GM19324 (cell line): ENCODE results near the gene CD8B2.
"Not testable (repeated sequence)": the region's sequence is repeated elsewhere in the genome, so short reads cannot be mapped to it uniquely, and the experiment has no call there.

ENCODE experiments used
- ATAC-seq: cut with Tn5 transposase; IDR thresholded peaks from one replicate; pipeline ENCODE4 v1.9.1; 2021; ENCODE audit warnings: mild to moderate bottlenecking, moderate library complexity; ENCODE audit not compliant: unreplicated experiment, low FRiP score

The CD8B2 gene

DNA sequence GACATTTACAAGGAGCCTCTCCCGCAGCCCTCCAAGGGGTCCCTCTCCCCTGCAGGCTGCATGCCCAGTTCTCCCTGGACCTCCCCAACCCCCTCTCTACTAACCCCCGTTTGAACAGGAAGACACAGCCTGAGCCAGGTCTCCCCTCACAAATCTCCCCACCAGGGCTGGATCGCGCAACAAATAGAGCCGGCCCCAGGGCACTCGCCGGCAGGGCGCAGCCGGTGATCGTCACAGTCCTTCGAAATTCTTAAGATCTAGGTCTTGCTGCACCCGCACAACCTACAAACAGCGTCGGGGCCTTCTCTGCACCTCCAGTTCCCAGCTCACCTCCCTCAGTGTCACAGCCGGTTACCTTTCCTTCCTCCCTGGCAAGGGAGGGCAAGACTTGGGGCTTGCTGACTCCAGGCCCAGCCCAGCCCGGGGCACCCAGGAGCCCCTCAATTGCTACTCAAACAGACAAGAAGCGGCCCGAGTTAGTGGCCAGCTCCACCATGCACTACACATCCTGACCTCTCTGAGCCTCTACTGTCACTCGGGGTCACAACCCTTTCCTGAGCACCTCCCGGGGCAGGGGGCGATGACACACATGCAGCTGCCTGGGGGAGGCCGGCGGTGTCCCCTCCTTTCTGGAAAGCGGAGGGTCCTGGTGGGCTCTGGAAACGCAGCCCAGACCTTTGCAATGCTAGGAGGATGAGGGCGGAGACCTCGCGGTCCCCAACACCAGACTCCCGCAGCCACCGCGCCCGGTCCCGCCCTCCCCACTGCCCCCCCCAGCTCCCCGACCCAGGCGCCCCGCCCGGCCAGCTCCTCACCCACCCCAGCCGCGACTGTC, at the start of gene CD8B2:
TSS of gene CD8B2 (plus strand) at position 814 of the 835 bp plus-strand sequence. CDS start 63 bp downstream, outside the sequence.
- not testable (repeated sequence) for ATAC-seq

DNA sequence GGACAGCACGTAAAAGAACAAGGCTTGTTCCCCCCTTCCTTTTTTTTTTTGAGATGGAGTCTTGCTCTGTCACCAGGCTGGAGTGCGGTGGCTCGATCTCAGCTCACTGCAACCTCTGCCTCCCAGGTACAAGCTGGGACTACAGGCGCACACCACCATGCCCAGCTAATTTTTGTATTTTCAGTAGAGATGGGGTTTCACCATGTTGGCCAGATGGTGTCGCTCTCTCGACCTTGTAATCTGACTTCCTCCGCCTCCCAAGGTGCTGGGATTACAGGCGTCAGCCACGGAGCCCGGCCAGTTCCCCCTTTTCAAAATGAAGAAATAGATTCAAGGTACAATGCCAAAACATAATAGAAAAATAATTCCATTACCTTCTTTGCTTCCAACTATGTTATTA, 25.3 kb upstream of the CD8B2 start:
- ATAC-seq, result not testable (repeated sequence)

DNA sequence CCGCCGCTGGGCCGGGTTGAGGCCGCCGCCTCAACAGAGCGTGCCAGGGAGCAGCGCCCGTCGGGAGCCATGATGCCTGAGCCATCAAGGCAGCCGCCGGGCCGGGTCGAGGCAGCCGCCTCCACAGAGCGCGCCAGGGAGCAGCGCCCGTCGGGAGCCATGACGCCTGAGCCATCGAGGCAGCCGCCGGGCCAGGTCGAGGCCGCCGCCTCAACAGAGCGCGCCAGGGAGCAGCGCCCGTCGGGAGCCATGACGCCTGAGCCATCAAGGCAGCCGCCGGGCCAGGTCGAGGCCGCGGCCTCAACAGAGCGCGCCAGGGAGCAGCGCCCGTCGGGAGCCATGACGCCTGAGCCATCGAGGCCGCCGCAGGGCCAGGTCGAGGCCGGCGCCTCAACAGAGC, 19.6 kb upstream of the CD8B2 start:
- ATAC-seq, result not testable (repeated sequence)

DNA sequence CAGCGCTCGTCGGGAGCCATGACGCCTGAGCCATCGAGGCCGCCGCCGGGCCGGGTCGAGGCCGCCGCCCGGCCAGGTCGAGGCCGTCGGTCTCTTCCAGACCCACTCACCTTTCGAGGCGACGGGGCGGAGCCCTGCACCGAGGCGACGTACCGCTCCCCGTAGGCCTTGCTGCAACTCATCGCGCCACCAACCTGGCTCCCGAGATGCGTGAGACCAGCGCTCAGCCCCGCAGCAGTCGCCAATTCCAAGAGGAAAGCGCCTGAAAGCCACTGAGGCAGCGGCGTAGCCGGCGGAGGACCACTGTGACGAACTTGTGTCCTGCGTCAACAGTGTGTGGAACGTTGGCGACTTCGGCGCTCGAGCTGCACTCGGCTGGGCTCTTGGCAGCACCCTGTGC, 19.1 kb upstream of the CD8B2 start, which contains the start of gene RGPD3:
TSS of gene RGPD3 (minus strand) at position 307 of the 400 bp plus-strand sequence. CDS start at position 182, 125 bp downstream.
- not testable (repeated sequence) for ATAC-seq

DNA sequence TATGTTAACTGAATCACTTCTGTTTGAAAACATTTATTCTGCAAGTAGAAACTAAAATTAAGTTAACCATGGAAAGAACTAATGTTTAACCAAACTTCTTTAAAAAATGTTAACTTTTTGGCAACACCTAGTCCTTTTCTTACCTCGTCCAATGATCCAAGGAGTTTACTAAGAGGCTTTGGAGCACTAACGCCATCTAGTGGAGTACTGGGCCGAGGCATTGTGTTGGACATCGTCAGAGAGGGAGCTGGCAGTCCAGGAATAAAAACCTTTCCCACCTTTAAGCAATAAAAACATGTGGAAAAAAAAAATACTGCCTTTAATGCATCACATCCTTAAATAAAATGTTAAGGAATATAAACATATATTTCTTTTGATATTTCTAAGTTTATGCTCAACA, 16.5 kb upstream of the CD8B2 start:
- not testable (repeated sequence) for ATAC-seq

DNA sequence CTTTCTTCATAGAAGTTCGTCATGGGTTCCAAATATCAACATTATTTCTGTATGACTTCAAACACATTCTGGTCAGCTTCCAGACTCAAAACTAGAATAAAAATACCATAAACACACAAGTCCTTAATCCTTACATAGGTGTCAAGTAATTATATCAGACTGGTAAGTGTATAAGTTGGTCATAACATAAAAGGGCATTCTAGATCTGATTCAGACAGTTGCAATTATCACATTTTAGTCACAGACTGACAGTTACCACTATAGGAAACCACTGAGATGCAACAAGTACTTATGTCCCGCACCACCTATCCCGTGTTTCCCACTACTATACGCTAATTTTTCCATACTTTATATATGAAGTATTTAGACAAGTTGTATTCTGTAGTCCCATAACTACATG, 9.5 kb upstream of the CD8B2 start:
- ATAC-seq, result not testable (repeated sequence)

DNA sequence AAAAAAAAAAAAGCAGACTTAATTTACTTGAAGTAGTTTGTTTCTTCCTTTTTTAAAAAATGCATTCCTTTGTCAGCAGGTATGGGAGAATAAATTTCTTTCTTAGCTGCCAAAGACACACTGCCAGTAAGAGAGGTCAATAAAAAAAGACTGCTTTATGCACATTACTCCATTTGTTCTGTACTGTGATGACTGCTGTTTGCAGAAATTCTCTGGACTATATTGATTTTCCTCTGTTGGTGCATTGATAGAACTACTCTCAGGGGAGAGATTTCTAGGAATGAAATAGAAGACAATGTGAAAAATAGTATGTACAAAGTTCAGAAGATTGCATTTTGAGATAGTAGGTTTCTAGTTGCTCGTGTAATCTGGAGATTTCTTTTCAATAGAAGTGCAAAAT, 7.6 kb upstream of the CD8B2 start:
- not testable (repeated sequence) for ATAC-seq

DNA sequence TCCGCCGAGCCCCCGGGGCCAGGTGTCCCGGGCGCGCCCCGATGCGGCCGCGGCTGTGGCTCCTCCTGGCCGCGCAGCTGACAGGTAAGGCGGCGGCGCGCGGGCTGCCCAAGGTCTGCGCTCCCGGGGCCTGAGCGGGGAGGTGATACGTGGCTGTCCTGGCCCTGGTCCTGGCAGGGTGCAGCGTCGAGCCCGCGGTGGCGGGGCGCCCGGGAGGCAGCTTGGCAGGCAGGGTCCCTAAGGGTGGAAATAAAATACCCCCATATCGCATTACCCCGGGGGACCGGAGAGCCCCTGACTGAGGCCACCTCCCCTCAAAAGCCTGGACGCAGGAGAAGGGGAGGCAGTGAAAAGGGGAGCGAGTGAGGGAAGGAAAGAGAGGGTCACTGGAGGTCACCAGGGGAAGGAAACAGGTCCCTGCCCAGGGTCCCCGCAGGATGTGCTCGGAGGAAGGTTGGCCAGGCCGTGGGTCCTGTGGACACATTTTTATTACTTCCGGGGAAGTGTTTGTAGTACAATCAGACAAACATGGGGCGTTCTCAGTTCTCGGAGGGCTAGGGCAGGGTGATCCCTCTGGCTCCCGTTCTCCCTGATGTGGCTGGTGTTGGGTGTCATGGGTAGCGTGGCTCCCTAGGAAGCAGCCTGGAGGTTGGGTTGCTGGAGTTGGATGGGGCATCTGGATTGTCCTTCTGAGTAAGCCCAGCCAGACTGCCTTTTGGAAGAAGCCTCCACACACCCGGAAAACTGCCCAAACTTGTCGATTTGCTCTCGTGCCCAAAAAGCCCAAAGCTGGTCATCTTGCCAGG, 425 bp downstream of the CD8B2 start:
- ATAC-seq, result not testable (repeated sequence)

DNA sequence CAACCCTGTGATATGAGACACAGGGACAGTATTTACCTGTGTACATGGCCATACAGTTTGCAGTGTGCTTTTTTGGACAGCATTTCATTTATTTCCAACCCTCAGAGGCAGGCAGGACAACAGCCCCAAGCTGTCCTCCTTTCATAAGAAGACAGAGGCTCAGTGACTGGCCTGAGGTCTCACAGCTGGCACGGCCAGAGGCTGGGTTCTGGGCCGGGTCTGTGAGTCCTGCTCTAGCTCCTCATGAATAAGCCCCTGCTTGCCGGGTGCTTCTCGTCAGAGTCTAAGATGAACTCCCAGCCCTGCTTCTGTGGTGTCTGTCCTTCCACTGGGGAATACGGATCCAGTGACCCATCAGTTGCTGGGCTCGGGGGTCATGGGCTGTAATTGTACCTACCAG, 2.5 kb downstream of the CD8B2 start:
- not testable (repeated sequence) for ATAC-seq

DNA sequence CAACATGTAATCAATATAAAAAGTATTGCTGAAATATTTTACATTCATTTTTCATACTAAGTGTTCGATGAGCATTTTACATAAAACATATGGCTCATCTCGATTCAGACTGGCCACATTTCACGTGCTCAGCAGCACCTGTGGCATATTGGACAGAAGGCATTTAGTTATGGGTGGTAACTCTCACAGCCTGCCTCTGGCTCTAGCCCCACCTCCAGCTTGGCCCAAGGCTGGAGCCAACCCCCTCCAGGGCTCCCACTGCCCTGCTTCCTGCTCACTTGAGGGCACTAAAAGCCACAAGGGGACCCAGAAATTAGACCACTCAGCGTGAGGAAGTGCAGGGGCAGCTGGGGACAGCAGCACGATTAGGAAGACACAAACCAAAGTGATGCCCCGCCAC, 5.2 kb downstream of the CD8B2 start:
- ATAC-seq, result not testable (repeated sequence)

DNA sequence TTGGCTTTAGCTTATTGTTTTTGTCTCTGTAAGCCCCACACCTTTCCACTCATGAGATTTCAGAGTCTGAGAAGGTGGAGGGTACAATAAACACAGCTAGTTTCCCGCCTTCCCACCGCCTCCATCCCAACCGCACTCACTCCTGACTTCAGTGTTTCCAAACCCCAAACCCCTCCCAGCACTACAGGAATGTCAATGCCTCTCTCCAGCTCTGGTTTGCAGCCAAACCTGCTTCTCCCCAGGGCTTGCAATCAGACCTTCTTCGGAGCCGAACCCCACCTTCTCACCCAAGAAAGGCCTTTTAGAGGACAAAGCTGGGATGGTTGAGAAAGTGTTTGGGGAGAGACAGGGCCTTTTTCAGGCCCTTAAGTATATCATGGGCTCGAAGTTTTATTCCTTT, 5.7 kb downstream of the CD8B2 start:
- ATAC-seq, result not testable (repeated sequence)

DNA sequence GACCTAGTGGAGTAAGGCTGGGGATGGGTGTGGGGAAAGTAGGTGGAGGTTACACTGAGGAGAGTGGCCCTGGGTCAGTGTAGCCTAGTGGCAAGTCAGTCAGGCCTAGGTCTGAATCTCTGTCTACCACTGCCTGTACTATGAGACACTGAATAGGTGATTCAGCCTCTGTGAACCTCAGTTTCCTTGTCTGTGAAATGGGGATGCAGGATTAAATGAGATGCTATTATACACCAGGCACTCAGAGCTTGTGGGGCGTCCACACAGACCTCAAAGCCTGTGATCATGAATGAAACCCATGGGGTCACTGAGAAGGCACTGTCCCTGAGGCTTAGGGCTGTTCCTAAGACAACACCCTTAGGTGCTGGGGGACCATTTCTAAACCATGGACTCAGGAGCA, 11.4 kb downstream of the CD8B2 start:
- ATAC-seq, result not testable (repeated sequence)

DNA sequence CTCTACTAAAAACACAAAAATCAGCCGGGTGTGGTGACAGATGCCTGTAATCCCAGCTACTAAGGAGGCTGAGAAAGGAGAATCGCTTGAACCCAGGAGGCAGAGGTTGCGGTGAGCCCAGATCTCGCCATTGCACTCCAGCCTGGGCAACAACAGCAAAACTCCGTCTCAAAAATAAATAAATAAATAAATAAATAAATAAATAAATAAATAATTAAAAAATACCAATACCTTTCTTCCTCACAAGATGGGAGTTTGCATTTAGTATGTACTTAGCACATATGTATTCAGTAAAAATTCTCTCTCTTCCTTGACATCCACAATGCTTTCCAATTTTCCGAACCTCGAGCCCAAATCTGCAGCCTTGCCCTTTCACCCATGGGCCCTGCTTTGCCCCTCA, 13.2 kb downstream of the CD8B2 start:
- not testable (repeated sequence) for ATAC-seq

DNA sequence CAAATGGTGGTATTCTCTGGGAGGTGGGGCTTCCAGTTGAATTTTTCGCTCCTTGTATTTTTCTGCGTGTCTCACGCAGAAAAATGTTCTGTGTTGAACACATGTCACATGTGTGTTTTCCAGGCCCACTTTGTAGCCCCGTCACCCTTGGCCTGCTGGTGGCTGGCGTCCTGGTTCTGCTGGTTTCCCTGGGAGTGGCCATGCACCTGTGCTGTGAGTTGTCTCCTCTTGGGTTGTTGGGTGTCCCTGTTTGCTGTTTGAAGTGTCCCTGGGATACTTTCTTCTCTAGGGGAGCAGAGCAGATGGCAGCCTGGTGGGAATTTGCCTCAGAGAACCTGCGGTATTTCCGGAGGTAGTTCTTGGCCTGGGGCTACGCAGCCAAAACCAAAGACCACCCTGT, 15.2 kb downstream of the CD8B2 start:
- ATAC-seq, result not testable (repeated sequence)

DNA sequence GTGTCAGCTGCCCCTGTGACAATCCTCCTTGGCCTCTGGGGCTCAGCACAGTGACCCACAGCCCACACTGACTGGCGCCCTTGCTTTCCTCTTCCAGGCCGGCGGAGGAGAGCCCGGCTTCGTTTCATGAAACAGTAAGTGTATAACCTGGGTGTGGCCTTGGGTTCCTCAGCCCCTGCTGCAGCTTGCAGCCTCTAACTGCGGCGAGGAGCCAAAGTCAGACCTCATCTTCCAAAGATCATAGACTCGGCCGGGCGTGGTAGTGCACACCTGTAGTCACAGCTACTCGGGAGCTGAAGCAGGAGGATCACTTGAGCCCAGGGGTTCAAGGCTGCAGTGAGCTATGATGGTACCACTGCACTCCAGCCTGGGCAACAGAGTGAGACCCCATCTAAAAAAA, 17.0 kb downstream of the CD8B2 start:
- ATAC-seq, result not testable (repeated sequence)

DNA sequence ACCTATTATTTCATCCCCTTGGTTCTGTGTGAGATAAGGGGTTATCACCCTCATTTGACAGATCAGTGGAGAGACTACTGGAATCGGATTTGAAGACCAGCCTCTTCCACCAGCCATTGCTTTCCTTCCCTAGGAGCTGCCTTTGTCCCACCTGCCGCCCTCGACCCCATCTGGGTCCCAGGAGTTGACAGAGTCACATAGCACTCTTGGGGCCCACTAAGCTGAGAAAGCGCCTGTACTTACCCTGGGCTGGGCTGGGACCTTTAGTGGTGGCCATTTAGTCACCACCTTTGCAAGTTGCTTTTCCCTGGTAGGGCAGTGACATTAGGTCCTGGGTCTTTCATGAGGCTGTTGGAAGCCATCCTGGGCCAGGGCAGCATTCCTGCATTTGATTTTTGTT, 17.6 kb downstream of the CD8B2 start:
- ATAC-seq, result not testable (repeated sequence)

DNA sequence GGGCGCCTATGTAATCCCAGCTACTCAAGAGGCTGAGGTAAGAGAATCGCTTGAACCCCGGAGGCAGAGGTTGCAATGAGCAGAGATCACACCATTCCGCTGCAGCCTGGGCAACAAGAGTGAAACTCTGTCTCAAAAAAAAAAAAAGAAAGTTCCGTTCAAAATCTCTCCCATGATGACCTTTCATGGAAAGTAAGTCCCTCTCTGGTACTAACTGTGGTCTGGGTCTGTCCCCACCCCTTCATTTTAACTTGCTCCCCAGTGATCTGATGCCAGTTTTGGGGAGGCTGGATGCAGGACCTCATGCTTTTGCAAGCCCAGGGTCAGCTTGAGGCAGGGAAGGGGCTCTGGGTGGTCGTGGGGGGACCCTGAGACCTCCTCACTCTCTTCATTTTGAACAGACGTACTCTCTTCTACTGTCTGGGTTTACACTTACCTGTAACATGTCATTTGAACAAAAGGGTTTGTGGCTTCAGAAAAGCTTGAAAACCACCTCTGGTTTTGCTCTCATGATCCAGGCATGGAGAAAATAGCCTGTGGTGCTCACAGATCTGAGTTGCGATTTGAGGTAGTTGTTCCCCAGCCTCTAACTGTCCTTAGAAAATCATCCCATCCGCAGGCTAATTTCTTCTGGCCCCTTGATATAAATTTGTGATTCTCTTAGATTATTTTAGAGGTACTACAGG, 19.0 kb downstream of the CD8B2 start:
- ATAC-seq, result not testable (repeated sequence)

DNA sequence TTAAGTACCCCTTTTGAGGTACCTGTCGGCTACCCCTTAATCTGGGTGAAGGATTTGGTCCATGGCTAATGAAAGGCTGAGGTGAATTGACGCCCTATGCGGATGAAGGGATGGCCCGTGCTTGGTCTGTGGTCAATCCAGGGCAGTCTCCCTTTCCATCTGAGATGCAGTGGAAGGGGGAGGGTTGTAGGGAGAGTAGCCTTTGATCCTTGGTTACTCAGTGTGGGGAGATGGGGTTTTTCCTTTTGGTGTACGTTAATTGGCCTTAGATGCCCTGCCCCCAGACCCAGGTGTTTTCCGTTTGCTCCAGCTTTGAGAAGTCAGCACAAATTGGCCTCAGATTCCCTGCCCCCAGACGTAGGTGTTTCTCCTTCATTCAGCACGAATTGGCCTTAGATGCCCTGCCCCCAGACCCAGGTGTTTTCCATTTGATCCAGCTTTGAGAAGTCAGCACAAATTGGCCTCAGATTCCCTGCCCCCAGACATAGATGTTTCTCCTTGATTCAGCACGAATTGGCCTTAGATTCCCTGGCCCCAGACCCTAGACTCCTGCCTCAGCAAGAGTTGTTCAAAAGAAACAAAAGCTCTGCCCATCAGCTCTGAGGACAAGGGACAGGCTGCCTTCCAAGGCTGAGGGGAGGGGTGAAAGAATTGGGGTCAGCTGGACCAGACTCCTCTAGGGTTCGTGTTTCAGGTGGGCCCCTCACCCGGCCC, 21.7 kb downstream of the CD8B2 start:
- not testable (repeated sequence) for ATAC-seq

DNA sequence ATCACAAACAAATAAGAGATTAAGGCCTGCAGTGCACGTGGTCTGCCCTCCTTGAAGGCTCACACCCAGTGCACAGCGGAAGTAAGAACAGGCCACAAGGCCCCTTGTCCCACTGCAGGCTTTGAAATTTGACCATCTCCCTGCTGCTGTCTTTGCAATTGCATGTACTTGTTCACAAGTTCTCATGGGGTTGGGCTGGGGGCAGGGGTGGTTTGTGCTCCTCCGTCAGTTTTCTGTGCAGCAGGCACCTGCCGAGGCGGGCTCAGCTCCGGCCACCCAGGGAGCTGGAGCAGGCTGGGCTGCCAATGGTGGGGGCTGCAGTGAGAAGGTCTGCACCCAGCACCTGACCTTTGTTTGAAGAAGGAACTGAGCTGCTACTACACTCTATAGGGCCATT, 22.2 kb downstream of the CD8B2 start:
- not testable (repeated sequence) for ATAC-seq

DNA sequence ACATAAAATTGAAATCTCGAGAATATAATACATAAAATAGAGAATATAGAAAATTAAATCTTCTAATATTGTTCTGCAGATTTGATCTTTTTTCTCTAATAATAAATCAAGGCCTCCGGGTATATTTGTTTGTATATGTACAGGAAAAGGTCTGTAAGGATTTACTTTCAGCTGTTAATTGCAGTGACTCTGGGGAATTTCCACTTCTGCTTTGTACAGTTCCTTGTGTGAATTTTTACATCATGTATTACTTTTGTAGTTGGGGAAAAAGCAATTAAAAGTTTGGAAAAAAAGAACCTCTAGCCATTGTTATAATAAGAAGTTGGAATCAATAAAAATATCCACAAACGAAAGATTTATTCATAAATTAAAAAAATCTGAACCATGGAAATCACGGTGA, 23.6 kb downstream of the CD8B2 start:
- ATAC-seq, result not testable (repeated sequence)
